Trophoblast cell (in vitro differentiated cells and primary cell): ENCODE results near the gene IGF2BP3. TPM values are rescaled to one million over a fixed set of nuclear protein-coding genes. Genes with fewer than 3 reads are reported as not detected.
"Not testable (repeated sequence)": the region's sequence is repeated elsewhere in the genome, so short reads cannot be mapped to it uniquely, and the experiment has no call there.

Experiments used
- DNase-seq, 2 donors: peaks; one replicate each; pipeline ENCODE4 v3.0.0-alpha.2; 2016
- H2AFZ ChIP-seq: 2 replicates; pipeline ENCODE4 v1.6.1; 2013; ENCODE audit warnings: low read length, moderate library complexity, mild to moderate bottlenecking; ENCODE audit not compliant: insufficient read depth, poor library complexity
- H2AK5ac ChIP-seq: 2 replicates; pipeline ENCODE4 v1.6.1; 2013; ENCODE audit warnings: mild to moderate bottlenecking, low read length
- H2BK120ac ChIP-seq: 2 replicates; pipeline ENCODE4 v1.6.1; 2013; ENCODE audit warnings: low read length, mild to moderate bottlenecking, moderate library complexity; ENCODE audit not compliant: insufficient read depth, poor library complexity
- H2BK12ac ChIP-seq: 2 replicates; pipeline ENCODE4 v1.6.1; 2013; ENCODE audit warnings: mild to moderate bottlenecking, low read length, moderate library complexity
- H2BK5ac ChIP-seq: 2 replicates; pipeline ENCODE4 v1.6.1; 2013; ENCODE audit warnings: low read length, low read depth, moderate library complexity, mild to moderate bottlenecking; ENCODE audit not compliant: poor library complexity
- H3K14ac ChIP-seq: 2 replicates; pipeline ENCODE4 v1.6.1; 2013; ENCODE audit warnings: mild to moderate bottlenecking, low read length
- H3K18ac ChIP-seq: 2 replicates; pipeline ENCODE4 v1.6.1; 2013; ENCODE audit warnings: mild to moderate bottlenecking, low read length
- H3K23ac ChIP-seq: 2 replicates; pipeline ENCODE4 v1.6.1; 2013; ENCODE audit warnings: low read length
- H3K27ac ChIP-seq: 2 replicates; pipeline ENCODE4 v1.5.1; 2013; ENCODE audit warnings: low read depth, mild to moderate bottlenecking, inconsistent platforms, low read length, moderate library complexity
- H3K27me3 ChIP-seq: 2 replicates; pipeline ENCODE4 v1.6.1; 2013; ENCODE audit warnings: inconsistent platforms, mild to moderate bottlenecking, low read length, moderate library complexity; ENCODE audit not compliant: insufficient read depth
- H3K36me3 ChIP-seq, 2 experiments: 1 replicate in 1 of 2; 2 replicates in 1 of 2; pipeline ENCODE4 v1.6.1; 2013; ENCODE audit warnings: low read length in 2 of 2, mild to moderate bottlenecking in 2 of 2, moderate library complexity in 1 of 2; ENCODE audit not compliant: insufficient read depth in 2 of 2, control insufficient read depth in 1 of 2
- H3K4ac ChIP-seq: 2 replicates; pipeline ENCODE4 v1.6.1; 2013; ENCODE audit warnings: low read depth, mild to moderate bottlenecking, low read length, moderate library complexity
- H3K4me1 ChIP-seq, 2 experiments: 1 replicate in 1 of 2; 2 replicates in 1 of 2; pipeline ENCODE4 v1.6.1; 2013; ENCODE audit warnings: low read length in 2 of 2, mild to moderate bottlenecking in 2 of 2, moderate library complexity in 1 of 2; ENCODE audit not compliant: insufficient read depth in 2 of 2, control insufficient read depth in 1 of 2
- H3K4me2 ChIP-seq: 2 replicates; pipeline ENCODE4 v1.6.1; 2013; ENCODE audit warnings: inconsistent platforms, mild to moderate bottlenecking, low read length, moderate library complexity
- H3K4me3 ChIP-seq: 2 replicates; pipeline ENCODE4 v1.5.1; 2013; ENCODE audit warnings: mild to moderate bottlenecking, low read depth, low read length, inconsistent platforms
- H3K79me1 ChIP-seq: one replicate; pipeline ENCODE4 v1.6.1; 2013; ENCODE audit warnings: low read length
- H3K79me2 ChIP-seq: 2 replicates; pipeline ENCODE4 v1.6.1; 2013; ENCODE audit warnings: low read length, mild to moderate bottlenecking; ENCODE audit not compliant: control insufficient read depth, insufficient read depth, poor library complexity
- H3K9ac ChIP-seq: 2 replicates; pipeline ENCODE4 v1.6.1; 2013; ENCODE audit warnings: mild to moderate bottlenecking, low read length
- H3K9me3 ChIP-seq: 2 replicates; pipeline ENCODE4 v1.6.1; 2013; ENCODE audit warnings: low read depth, mild to moderate bottlenecking, control low read depth, inconsistent platforms, low read length; ENCODE audit not compliant: insufficient read depth
- H4K12ac ChIP-seq: 2 replicates; pipeline ENCODE4 v1.6.1; 2013; ENCODE audit warnings: low read depth, mild to moderate bottlenecking, low read length, moderate library complexity
- H4K8ac ChIP-seq: 2 replicates; pipeline ENCODE4 v1.6.1; 2013; ENCODE audit warnings: low read depth, mild to moderate bottlenecking, low read length, moderate library complexity
- H4K91ac ChIP-seq: one replicate; pipeline ENCODE4 v1.6.1; 2013; ENCODE audit warnings: low read depth, mild to moderate bottlenecking, low read length, moderate library complexity
- WGBS: extraction: QIAGEN DNeasy Blood & Tissue Kit; methylation state at CpG from one replicate; pipeline ENCODE4 v1.1.7; 2013; ENCODE audit warnings: missing lambda C conversion rate; ENCODE audit not compliant: insufficient read length, insufficient coverage; ENCODE audit errors: extremely low coverage; 5-methylcytosine and 5-hydroxymethylcytosine counted together
- polyA plus RNA-seq: library from polyadenylated mRNA; stranded (reverse); fragments of 200-250 nt; gene quantifications from 2 replicates; pipeline ENCODE4 v1.2.3, GENCODE V29; 2013

IGF2BP3 gene
- polyA plus RNA-seq: 82.5 and 84.8 TPM in 2 replicates

- peak; percentile 85 to 90 for DNase-seq
- Histone ChIP-seq H3K9ac (peak within 1 kb of the TSS; percentile 90), H4K91ac (peak within 1 kb of the TSS; percentile 82), H3K4me2 (peak within 1 kb of the TSS; percentile 98), H3K14ac (peak within 1 kb of the TSS; percentile 95), H3K27me3 (no peaks in the 10 kb centered on the region), H2BK5ac (peak within 1 kb of the TSS; percentile 91), H3K4ac (peak within 1 kb of the TSS; percentile 71), H3K79me1 (peaks cover 52% of the 10 kb centered on the region), H3K9me3 (no peaks in the 10 kb centered on the region), H3K23ac (no peak within 1 kb of the TSS), H3K4me1 (peaks cover 5 to 8% of the 10 kb centered on the region in 2 experiments), H3K4me3 (peak within 1 kb of the TSS; percentile 87), H3K18ac (peak within 1 kb of the TSS; percentile 90), H2BK12ac (no peak within 1 kb of the TSS), H3K79me2 (peaks cover 34% of the 10 kb centered on the region), H2AFZ (peak within 1 kb of the TSS; percentile 41), H2AK5ac (peak within 1 kb of the TSS; percentile 67), H3K27ac (peak within 1 kb of the TSS; percentile 92), H2BK120ac (peak within 1 kb of the TSS; percentile 84), H4K8ac (peak within 1 kb of the TSS; percentile 75), H4K12ac (peak within 1 kb of the TSS; percentile 78), H3K36me3 (no peaks in the 10 kb centered on the region)
- WGBS: no CpG with 5 or more reads among the region's 34 CpGs
Observed at GRCh38 chr7:23470330-23471105, at the start of gene IGF2BP3. TSS of gene IGF2BP3 (minus strand) at chr7:23470491. CDS start at chr7:23470110, 381 bp downstream.

- H4K91ac ChIP-seq: no peak overlapping the region
- H3K18ac ChIP-seq: no peak overlapping the region
- H2AK5ac ChIP-seq: no peak overlapping the region
- no peak overlapping the region for H3K4me2 ChIP-seq
- H3K9ac ChIP-seq: no peak overlapping the region
- no peak overlapping the region for H2BK5ac ChIP-seq
- no peak overlapping the region for H4K12ac ChIP-seq
- peaks cover 62 to 63% of the 10 kb centered on the region in 2 experiments for H3K36me3 ChIP-seq
- no peak overlapping the region for H3K23ac ChIP-seq
- no peak overlapping the region for H4K8ac ChIP-seq
- H3K79me1 ChIP-seq: no peaks in the 10 kb centered on the region
- H3K9me3 ChIP-seq: no peaks in the 10 kb centered on the region
- no CpG with 5 or more reads among the region's 2 CpGs for WGBS
- no peak overlapping the region for H2BK12ac ChIP-seq
- H3K4me3 ChIP-seq: no peak overlapping the region
- no peak for DNase-seq
- H3K79me2 ChIP-seq: peaks cover 4% of the 10 kb centered on the region
- H3K27me3 ChIP-seq: no peaks in the 10 kb centered on the region
- no peak overlapping the region for H2AFZ ChIP-seq
- H3K4ac ChIP-seq: no peak overlapping the region
- H3K4me1 ChIP-seq: no peaks in the 10 kb centered on the region
- H3K27ac ChIP-seq: no peak overlapping the region
- no peak overlapping the region for H2BK120ac ChIP-seq
- H3K14ac ChIP-seq: no peak overlapping the region
Observed at GRCh38 chr7:23514755-23515154, 44.5 kb upstream of the IGF2BP3 start.

- Histone ChIP-seq H3K36me3 (peaks cover 61 to 62% of the 10 kb centered on the region in 2 experiments), H4K12ac (peak overlapping the region; percentile 30), H4K91ac (peak overlapping the region; percentile 62)
- not testable (repeated sequence) for H3K23ac ChIP-seq, H2AK5ac ChIP-seq, DNase-seq, H2BK12ac ChIP-seq, H2BK5ac ChIP-seq, H2AFZ ChIP-seq, H3K14ac ChIP-seq, H2BK120ac ChIP-seq, H3K4me3 ChIP-seq, H3K27ac ChIP-seq, H3K4ac ChIP-seq, H3K18ac ChIP-seq, H3K4me1 ChIP-seq, H3K27me3 ChIP-seq, H3K9ac ChIP-seq, H3K79me2 ChIP-seq, H3K79me1 ChIP-seq, H3K4me2 ChIP-seq, H3K9me3 ChIP-seq, H4K8ac ChIP-seq
- no CpG with 5 or more reads among the region's 6 CpGs for WGBS
Observed at GRCh38 chr7:23513746-23514145, 43.5 kb upstream of the IGF2BP3 start.

- H3K18ac ChIP-seq: no peak overlapping the region
- H3K4me2 ChIP-seq: no peak overlapping the region
- peaks cover 2 to 9% of the 10 kb centered on the region in 2 experiments for H3K36me3 ChIP-seq
- H4K91ac ChIP-seq: no peak overlapping the region
- no peak overlapping the region for H4K12ac ChIP-seq
- no peak overlapping the region for H2BK120ac ChIP-seq
- H3K27me3 ChIP-seq: no peaks in the 10 kb centered on the region
- H3K9me3 ChIP-seq: no peaks in the 10 kb centered on the region
- no peak overlapping the region for H3K23ac ChIP-seq
- H2BK12ac ChIP-seq: no peak overlapping the region
- no peak overlapping the region for H3K27ac ChIP-seq
- H4K8ac ChIP-seq: no peak overlapping the region
- no peak overlapping the region for H2AFZ ChIP-seq
- H3K4me3 ChIP-seq: no peak overlapping the region
- DNase-seq: no peak
- no peak overlapping the region for H3K14ac ChIP-seq
- no CpG with 5 or more reads among the region's 9 CpGs for WGBS
- no peak overlapping the region for H3K4ac ChIP-seq
- H3K79me2 ChIP-seq: no peaks in the 10 kb centered on the region
- H2BK5ac ChIP-seq: no peak overlapping the region
- no peak overlapping the region for H3K9ac ChIP-seq
- no peak overlapping the region for H2AK5ac ChIP-seq
- no peaks in the 10 kb centered on the region for H3K4me1 ChIP-seq
- no peaks in the 10 kb centered on the region for H3K79me1 ChIP-seq
Observed at GRCh38 chr7:23494009-23494408, 23.7 kb upstream of the IGF2BP3 start.
